ENCODE results near the gene GP1BB. TPM values are rescaled to one million over a fixed set of nuclear protein-coding genes. Genes with fewer than 3 reads are reported as not detected.
A peak's percentile ranks its signal among the peaks of the same experiment; 100 is the strongest.

GP1BB gene
- total RNA-seq, 1 donor from 2014 or later: not detected

- peak; percentile 14 for DNase-seq
- ATAC-seq: no peak
- intact Hi-C loops (cut with micrococcal nuclease): no loop called here
These were observed 50.2 kb downstream of the GP1BB start for GRCh38 chr22:19773470-19774040.

Other genes starting within 250 kb of the GP1BB start
- 44.5 TPM for gene UFD1, start 244.3 kb upstream of the GP1BB start, total RNA-seq
- 0.67 TPM for gene CDC45, start 243.6 kb upstream of the GP1BB start, total RNA-seq
- 25.5 TPM for gene CLDN5, start 199.1 kb upstream of the GP1BB start, total RNA-seq
- gene SEPTIN5, start 9.0 kb upstream of the GP1BB start, total RNA-seq: 152 TPM
- gene TBX1, start 37.2 kb downstream of the GP1BB start, total RNA-seq: 3.6 TPM
- 3.4 TPM for gene GNB1L, start 131.3 kb downstream of the GP1BB start, total RNA-seq
- gene RTL10, start 131.3 kb downstream of the GP1BB start, total RNA-seq: 8.0 TPM
- 83.4 TPM for gene COMT, start 218.2 kb downstream of the GP1BB start, total RNA-seq
- gene TXNRD2, start 218.3 kb downstream of the GP1BB start, total RNA-seq: 42.4 TPM